H1 (cell line): Measurements from ENCODE around the gene ATL3. TPM values are rescaled to one million over a fixed set of nuclear protein-coding genes. Genes with fewer than 3 reads are reported as not detected.

ENCODE experiments used
- BCL11A ChIP-seq, 2 experiments: IDR thresholded peaks; one replicate each; pipeline ENCODE4 v1.6.1; 2011; ENCODE audit warnings: low read depth in 2 of 2, low read length in 2 of 2, mild to moderate bottlenecking in 2 of 2
- CEBPB ChIP-seq: IDR thresholded peaks from 2 replicates; pipeline ENCODE4 v1.6.1; 2012; ENCODE audit warnings: low read depth, low read length
- CTCF ChIP-seq, 3 experiments: IDR thresholded peaks; 1 replicate in 2 of 3; 2 replicates in 1 of 3; pipeline versions ENCODE4 v1.5.1 to v1.6.1; 2011; ENCODE audit warnings: low read length in 3 of 3, mild to moderate bottlenecking in 3 of 3, inconsistent platforms in 2 of 3, low read depth in 1 of 3, moderate library complexity in 1 of 3; ENCODE audit not compliant: insufficient read depth in 1 of 3; ENCODE audit errors: control extremely low read depth in 1 of 3
- GTF2F1 ChIP-seq: IDR thresholded peaks from 2 replicates; pipeline ENCODE4 v1.6.1; 2012; ENCODE audit warnings: low read depth, low read length, improper control_type of control experiment, borderline replicate concordance
- JUN ChIP-seq: IDR thresholded peaks from 2 replicates; pipeline ENCODE4 v1.6.1; 2011; ENCODE audit warnings: low read depth, mild to moderate bottlenecking, improper control_type of control experiment, low read length
- NRF1 ChIP-seq: IDR thresholded peaks from 2 replicates; pipeline ENCODE4 v1.6.1; 2011; ENCODE audit warnings: mild to moderate bottlenecking, low read depth, low read length, improper control_type of control experiment
- TAF1 ChIP-seq: IDR thresholded peaks from 2 replicates; pipeline ENCODE4 v1.6.1; 2011; ENCODE audit warnings: mild to moderate bottlenecking, low read depth, low read length
- polyA plus RNA-seq, 7 experiments: library from polyadenylated mRNA; depleted of rRNA in 3 of 7; stranded (reverse) in 5 of 7; unstranded in 2 of 7; fragments of >200 nt in 5 of 7; fragments of 200-250 nt in 2 of 7; gene quantifications; 1 replicate in 5 of 7; 2 replicates in 1 of 7; 4 replicates in 1 of 7; pipeline versions ENCODE4 v1.2.1 to v1.2.3, GENCODE V29; 2011 to 2013; ENCODE audit warnings: missing spikeins in 2 of 7, mixed read lengths in 2 of 7
- total RNA-seq: library from RNA; stranded (reverse); fragmentation: NEBNext Ultra II Directional; extraction: Animal tissue kit (Norgen Biotek cat#: 25700); gene quantifications from 2 replicates; pipeline ENCODE4 v1.2.1, GENCODE V29; 2021

ATL3 gene
- total and polyA plus RNA-seq, 2 of the 8 experiments (the other 6 are each of a cell fraction or from before 2014, with no cell fraction given): 7.8 to 24.5 TPM

GRCh38 chr11:63699896-63700295 is 28.7 kb upstream of the ATL3 start (continued):
- TF ChIP-seq JUN: no peak
- TF ChIP-seq TAF1: no peak
- TF ChIP-seq GTF2F1: no peak
- TF ChIP-seq BCL11A (IDR thresholded peaks at IDR 0.05; ENCODE audit: low read depth in 2 of 2, low read length in 2 of 2): no peak
- no peak for TF ChIP-seq CTCF (IDR thresholded peaks at IDR 0.05; ENCODE audit: control extremely low read depth in 1 of 3, insufficient read depth in 1 of 3, low read depth in 1 of 3, low read length in 3 of 3)
- TF ChIP-seq CEBPB: no peak
- TF ChIP-seq NRF1: no peak
